Lung (tissue), 12 donors: ENCODE results near the gene DOCK11. TPM values are rescaled to one million over a fixed set of nuclear protein-coding genes. Genes with fewer than 3 reads are reported as not detected.
"Not testable (repeated sequence)": the region's sequence is repeated elsewhere in the genome, so short reads cannot be mapped to it uniquely, and the experiment has no call there.

Source experiments
- ATAC-seq: fragments of 200-7000 bp; cut with Tn5 transposase; one replicate; pipeline ENCODE4 v1.9.1; 2020; ENCODE audit warnings: moderate number of reproducible peaks; ENCODE audit not compliant: insufficient read depth, low FRiP score
- DNase-seq, 3 donors: peaks; one replicate each; pipeline ENCODE4 v3.0.0-alpha.2; 2013 to 2017
- H3K27ac ChIP-seq, 2 donors: one replicate each; pipeline ENCODE4 v1.5.1; 2013; ENCODE audit warnings: mild to moderate bottlenecking in 2 of 2, moderate library complexity in 2 of 2, control low read depth in 1 of 2, inconsistent platforms in 1 of 2, low read depth in 1 of 2, low read length in 1 of 2
- H3K27me3 ChIP-seq, 3 donors: one replicate each; pipeline ENCODE4 v1.5.1; 2013; ENCODE audit warnings: low read length in 2 of 3; ENCODE audit not compliant: control insufficient read depth in 3 of 3, insufficient read depth in 3 of 3
- H3K36me3 ChIP-seq, 4 donors: one replicate each; pipeline ENCODE4 v1.5.1; 2013; ENCODE audit warnings: low read length in 4 of 4, mild to moderate bottlenecking in 1 of 4, moderate library complexity in 1 of 4; ENCODE audit not compliant: control insufficient read depth in 4 of 4, insufficient read depth in 4 of 4
- H3K4me1 ChIP-seq, 5 donors: one replicate each; pipeline ENCODE4 v1.5.1; 2013; ENCODE audit warnings: low read length in 5 of 5, mild to moderate bottlenecking in 2 of 5, moderate library complexity in 1 of 5; ENCODE audit not compliant: control insufficient read depth in 5 of 5, insufficient read depth in 5 of 5
- H3K4me3 ChIP-seq: one replicate; pipeline ENCODE4 v1.5.1; 2013; ENCODE audit warnings: mild to moderate bottlenecking, control low read depth, moderate library complexity
- H3K9ac ChIP-seq, 2 donors: one replicate each; pipeline ENCODE4 v1.5.1; 2013; ENCODE audit warnings: low read length in 2 of 2, control low read depth in 1 of 2; ENCODE audit not compliant: insufficient read depth in 1 of 2
- H3K9me3 ChIP-seq, 4 donors: one replicate each; pipeline ENCODE4 v1.5.1; 2013; ENCODE audit warnings: low read length in 3 of 4, mild to moderate bottlenecking in 1 of 4, moderate library complexity in 1 of 4; ENCODE audit not compliant: control insufficient read depth in 4 of 4, insufficient read depth in 3 of 4
- WGBS, 2 donors: extraction: QIAGEN DNeasy Blood & Tissue Kit; methylation state at CpG; one replicate each; pipeline ENCODE4 v1.1.7; 2013; 5-methylcytosine and 5-hydroxymethylcytosine counted together
- polyA plus RNA-seq, 2 donors: library from polyadenylated mRNA; stranded (reverse); fragments of 200-250 nt; gene quantifications; one replicate each; pipeline ENCODE4 v1.2.1, GENCODE V29; 2013
- total RNA-seq, 2 donors: library from RNA; depleted of rRNA in 1 of 2; stranded (reverse); fragments of >200 nt in 1 of 2; gene quantifications; one replicate each; pipeline ENCODE4 v1.2.1, GENCODE V29; 2014 to 2021
- TF ChIP-seq, protein P1 (sequence below): IDR thresholded peaks from 2 replicates; pipeline ENCODE4 v1.5.1; 2012; ENCODE audit warnings: mild to moderate bottlenecking; ENCODE audit errors: control extremely low read depth, extremely low read depth
- donor health status: control.
- donor health status: control.
- donor health status: Bipolar disorder and iron deficiency.
- donor health status: healthy.
- donor health status: DM: yes; HTN: yes; CAD: no.

DOCK11 gene
- total and polyA plus RNA-seq, 4 donors: 16.0 to 32.0 (median 23.6) TPM

DNA sequence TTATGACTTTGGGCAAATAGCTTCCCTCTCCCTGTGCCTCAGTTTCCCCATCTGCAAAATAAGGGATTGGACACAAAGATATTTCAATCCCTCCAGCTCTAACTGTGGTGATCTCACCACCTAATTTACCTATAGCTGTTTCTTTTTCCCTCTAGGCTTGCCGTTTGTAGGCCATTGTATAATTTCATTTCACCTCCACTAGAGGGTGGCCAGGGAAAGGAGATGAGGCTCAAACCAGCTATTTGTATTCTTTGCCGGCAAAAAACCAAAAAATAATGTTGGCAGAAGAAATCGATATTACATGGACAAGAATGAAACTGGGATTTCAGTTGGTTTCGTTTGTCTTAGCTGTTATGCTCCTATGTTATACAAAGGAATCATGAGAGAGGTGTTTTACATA lies 36.1 kb upstream of the DOCK11 start:
- Histone ChIP-seq H3K27ac (no peak overlapping the region), H3K4me1 (no peaks in the 10 kb centered on the region), H3K9ac (no peak overlapping the region), H3K4me3 (no peak overlapping the region), H3K9me3 (no peaks in the 10 kb centered on the region), H3K36me3 (no peaks in the 10 kb centered on the region), H3K27me3 (no peaks in the 10 kb centered on the region)
- WGBS, 2 donors: 7 to 21% methylated on average over 4 of the region's 4 CpGs
- TF ChIP-seq, protein P1, sequence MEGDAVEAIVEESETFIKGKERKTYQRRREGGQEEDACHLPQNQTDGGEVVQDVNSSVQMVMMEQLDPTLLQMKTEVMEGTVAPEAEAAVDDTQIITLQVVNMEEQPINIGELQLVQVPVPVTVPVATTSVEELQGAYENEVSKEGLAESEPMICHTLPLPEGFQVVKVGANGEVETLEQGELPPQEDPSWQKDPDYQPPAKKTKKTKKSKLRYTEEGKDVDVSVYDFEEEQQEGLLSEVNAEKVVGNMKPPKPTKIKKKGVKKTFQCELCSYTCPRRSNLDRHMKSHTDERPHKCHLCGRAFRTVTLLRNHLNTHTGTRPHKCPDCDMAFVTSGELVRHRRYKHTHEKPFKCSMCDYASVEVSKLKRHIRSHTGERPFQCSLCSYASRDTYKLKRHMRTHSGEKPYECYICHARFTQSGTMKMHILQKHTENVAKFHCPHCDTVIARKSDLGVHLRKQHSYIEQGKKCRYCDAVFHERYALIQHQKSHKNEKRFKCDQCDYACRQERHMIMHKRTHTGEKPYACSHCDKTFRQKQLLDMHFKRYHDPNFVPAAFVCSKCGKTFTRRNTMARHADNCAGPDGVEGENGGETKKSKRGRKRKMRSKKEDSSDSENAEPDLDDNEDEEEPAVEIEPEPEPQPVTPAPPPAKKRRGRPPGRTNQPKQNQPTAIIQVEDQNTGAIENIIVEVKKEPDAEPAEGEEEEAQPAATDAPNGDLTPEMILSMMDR: peak; percentile 27
- DNase-seq: peak in 2 of 3 donors; percentile 52 to 61
- no peak for ATAC-seq

DNA sequence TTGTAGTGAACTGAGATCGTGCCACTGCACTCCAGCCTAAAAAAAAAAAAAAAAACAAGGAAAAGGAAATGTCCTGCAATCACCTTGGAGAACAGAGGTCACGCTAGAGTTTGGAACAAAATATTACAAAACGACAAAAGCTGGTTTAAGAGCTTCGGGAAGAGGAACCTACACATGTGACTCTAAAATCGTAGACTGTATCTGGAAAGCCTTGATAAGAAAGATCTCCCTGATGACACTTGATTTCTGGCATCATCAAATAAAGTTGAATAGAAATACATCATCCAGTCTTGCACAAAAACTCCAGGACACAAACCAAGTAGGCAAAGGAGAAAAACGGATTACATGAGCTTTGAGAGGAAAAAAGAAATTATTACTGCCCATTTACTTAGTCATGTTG lies 31.1 kb upstream of the DOCK11 start:
- DNase-seq (no peak), ATAC-seq (no peak)
- TF ChIP-seq, protein P1: no peak
- Histone ChIP-seq H3K27me3 (no peaks in the 10 kb centered on the region), H3K4me1 (no peaks in the 10 kb centered on the region), H3K27ac (no peak overlapping the region), H3K9me3 (no peaks in the 10 kb centered on the region), H3K4me3 (no peak overlapping the region), H3K9ac (no peak overlapping the region), H3K36me3 (no peaks in the 10 kb centered on the region)
- 22 to 49% methylated on average over 5 to 6 of the region's 6 CpGs for WGBS, 2 donors

DNA sequence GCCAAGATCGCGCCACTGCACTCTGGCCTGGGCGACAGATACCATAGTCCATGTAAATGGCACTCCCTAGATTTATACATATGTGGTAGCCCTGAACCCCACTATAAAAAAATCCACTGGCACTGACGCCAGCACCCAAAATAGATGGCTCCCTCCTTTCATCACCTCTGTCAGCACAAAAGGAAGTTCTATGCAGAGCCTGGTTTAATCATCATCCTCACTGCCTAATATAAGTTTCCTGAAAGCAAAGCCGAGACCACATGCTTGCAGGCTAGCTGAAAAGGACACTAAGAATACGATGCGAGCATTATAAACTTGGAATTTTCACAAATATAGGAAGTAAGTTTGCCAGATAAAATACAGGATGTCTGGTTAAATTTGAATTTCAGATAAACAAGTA lies 27.5 kb upstream of the DOCK11 start:
- Histone ChIP-seq H3K4me3 (no peak overlapping the region), H3K9me3 (peaks cover 0 to 5% (median 2%) of the 10 kb centered on the region in 4 donors), H3K27me3 (no peaks in the 10 kb centered on the region), H3K36me3 (no peaks in the 10 kb centered on the region), H3K4me1 (no peaks in the 10 kb centered on the region), H3K9ac (no peak overlapping the region), H3K27ac (no peak overlapping the region)
- WGBS, 2 donors: 46 to 69% methylated on average over 7 of the region's 7 CpGs
- ATAC-seq: no peak
- TF ChIP-seq, protein P1: no peak
- DNase-seq: no peak

DNA sequence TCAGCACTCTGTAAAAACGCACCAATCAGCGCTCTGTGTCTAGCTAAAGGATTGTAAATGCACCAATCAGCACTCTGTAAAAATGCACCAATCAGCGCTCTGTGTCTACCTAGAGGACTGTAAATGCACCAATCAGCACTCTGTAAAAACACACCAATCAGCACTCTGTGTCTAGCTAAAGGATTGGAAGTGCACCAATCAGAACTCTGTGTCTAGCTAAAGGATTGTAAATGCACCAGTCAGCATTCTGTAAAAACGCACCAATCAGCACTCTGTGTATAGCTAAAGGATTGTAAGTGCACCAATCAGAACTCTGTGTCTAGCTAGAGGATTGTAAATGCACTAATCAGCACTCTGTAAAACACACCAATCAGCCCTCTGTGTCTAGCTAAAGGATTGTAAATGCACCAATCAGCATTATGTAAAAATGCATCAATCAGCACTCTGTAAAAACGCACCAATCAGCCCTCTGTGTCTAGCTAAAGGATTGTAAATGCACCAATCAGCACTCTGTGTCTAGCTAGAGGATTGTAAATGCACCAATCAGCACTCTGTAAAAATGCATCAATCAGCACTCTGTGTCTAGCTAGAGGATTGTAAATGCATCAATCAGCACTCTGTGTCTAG lies 24.8 kb upstream of the DOCK11 start:
- not testable (repeated sequence) for H3K36me3 ChIP-seq, H3K9me3 ChIP-seq, H3K4me3 ChIP-seq, DNase-seq, H3K4me1 ChIP-seq, H3K27me3 ChIP-seq, H3K27ac ChIP-seq, H3K9ac ChIP-seq, ATAC-seq
- WGBS, 2 donors: 87 to 95% methylated on average over 5 of the region's 5 CpGs
